Gastrocnemius medialis (tissue), 4 donors: ENCODE data around the gene ZNF366. TPM values are rescaled to one million over a fixed set of nuclear protein-coding genes. Genes with fewer than 3 reads are reported as not detected.

Experiments
- ATAC-seq, 2 donors: fragments of 150-250 bp; one replicate each; pipeline ENCODE4 v1.9.1; 2016
- DNase-seq, 2 donors: peaks; one replicate each; pipeline ENCODE4 v3.0.0-alpha.2; 2019
- H3K27ac ChIP-seq, 4 donors: fragments of 200-600 bp; sonication (generic); 1 replicate in 1 of 4; 2 replicates in 3 of 4; pipeline ENCODE4 v1.5.1; 2016 to 2018; ENCODE audit warnings: mild to moderate bottlenecking in 2 of 4, moderate library complexity in 1 of 4
- H3K27me3 ChIP-seq, 3 donors: fragments of 200-600 bp; sonication (generic) in 2 of 3; 1 replicate in 1 of 3; 2 replicates in 2 of 3; pipeline versions ENCODE4 v1.5.1 to v1.6.0; 2016 to 2019; ENCODE audit warnings: mild to moderate bottlenecking in 1 of 3, moderate library complexity in 1 of 3
- H3K36me3 ChIP-seq, 2 donors: fragments of 200-600 bp; sonication (generic) in 1 of 2; one replicate each; pipeline ENCODE4 v1.5.1; 2017 to 2018
- H3K4me1 ChIP-seq, 2 donors: fragments of 200-600 bp; sonication (generic) in 1 of 2; one replicate each; pipeline ENCODE4 v1.5.1; 2016 to 2017; ENCODE audit warnings: mild to moderate bottlenecking in 2 of 2
- H3K4me3 ChIP-seq, 4 donors: fragments of 200-600 bp; sonication (generic) in 3 of 4; 1 replicate in 1 of 4; 2 replicates in 3 of 4; pipeline ENCODE4 v1.5.1; 2016 to 2019; ENCODE audit warnings: mild to moderate bottlenecking in 2 of 4
- H3K9me3 ChIP-seq, 3 donors: fragments of 200-600 bp; sonication (generic) in 2 of 3; 1 replicate in 1 of 3; 2 replicates in 2 of 3; pipeline ENCODE4 v1.5.1; 2016 to 2019
- POLR2A ChIP-seq, 2 donors: fragments of 450-650 bp; IDR thresholded peaks; one replicate each; pipeline ENCODE4 v1.6.1; 2017; ENCODE audit warnings: antibody characterized with exemption in 2 of 2, mild to moderate bottlenecking in 2 of 2, moderate library complexity in 2 of 2
- in situ Hi-C, 4 donors: fragments of 200-750 bp; cut with MboI; loops; one replicate each; pipeline versions ENCODE4 v1.15.0 to v1.8.0; 2017; ENCODE audit warnings: low sequenced_read_pairs in 4 of 4
- intact Hi-C: fragments of 100-400 bp; cut with DNase I; formaldehyde crosslinking; loops from one replicate; pipeline ENCODE4 v1.15.1; 2023; ENCODE audit warnings: low total_unique reads
- total RNA-seq, 4 donors: library from RNA; depleted of rRNA; stranded (reverse); fragments of >200 nt; gene quantifications; one replicate each; pipeline versions ENCODE4 v1.1.0 to v1.2.3, GENCODE V29; 2016
- TF ChIP-seq, protein P1 (sequence below), 5 experiments: fragments of 450-650 bp in 3 of 5; fragments of 200-600 bp in 2 of 5; sonication (generic) in 2 of 5; IDR thresholded peaks in 4 of 5; conservative IDR thresholded peaks in 1 of 5; 1 replicate in 4 of 5; 2 replicates in 1 of 5; pipeline ENCODE4 v1.5.1; 2016 to 2019; ENCODE audit warnings: antibody characterized with exemption in 5 of 5, mild to moderate bottlenecking in 3 of 5, moderate library complexity in 3 of 5

The ZNF366 gene
- total RNA-seq, 4 donors from 2014 or later: 2.0 to 5.8 (median 3.0) TPM

DNA sequence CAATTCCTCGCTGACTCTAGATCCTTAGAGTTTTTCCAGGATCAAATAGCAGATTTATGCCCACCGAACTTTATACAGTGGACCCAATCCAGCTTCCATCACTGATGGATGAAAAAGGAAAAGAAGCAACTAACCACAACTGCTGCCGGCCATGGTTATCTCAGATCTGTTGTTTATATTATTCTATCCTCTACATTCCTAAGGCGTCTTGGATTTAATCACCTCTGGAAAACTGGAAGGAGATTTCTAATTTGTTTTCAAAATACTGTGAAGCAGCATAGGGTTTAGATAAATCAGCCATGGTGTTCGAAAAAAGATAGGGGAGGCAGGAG is 663 bp upstream of the ZNF366 start:
- peak overlapping the region; percentile 67 to 82 (median 76) for H3K27ac ChIP-seq
- DNase-seq (no peak), ATAC-seq (no peak)
- H3K27me3 ChIP-seq: no peaks in the 10 kb centered on the region
- H3K9me3 ChIP-seq: no peaks in the 10 kb centered on the region
- H3K4me3 ChIP-seq: peak overlapping the region in 1 of 4 donors; percentile 45
- intact Hi-C loops: loop anchor here (5.0 kb wide), 2 partner anchors 116 to 131 kb away; no protein-coding TSS in a partner anchor
- no peaks in the 10 kb centered on the region for H3K36me3 ChIP-seq
- peaks cover 60 to 87% of the 10 kb centered on the region in 2 donors for H3K4me1 ChIP-seq
- in situ Hi-C loops: no loop called here
- TF ChIP-seq, protein P1, sequence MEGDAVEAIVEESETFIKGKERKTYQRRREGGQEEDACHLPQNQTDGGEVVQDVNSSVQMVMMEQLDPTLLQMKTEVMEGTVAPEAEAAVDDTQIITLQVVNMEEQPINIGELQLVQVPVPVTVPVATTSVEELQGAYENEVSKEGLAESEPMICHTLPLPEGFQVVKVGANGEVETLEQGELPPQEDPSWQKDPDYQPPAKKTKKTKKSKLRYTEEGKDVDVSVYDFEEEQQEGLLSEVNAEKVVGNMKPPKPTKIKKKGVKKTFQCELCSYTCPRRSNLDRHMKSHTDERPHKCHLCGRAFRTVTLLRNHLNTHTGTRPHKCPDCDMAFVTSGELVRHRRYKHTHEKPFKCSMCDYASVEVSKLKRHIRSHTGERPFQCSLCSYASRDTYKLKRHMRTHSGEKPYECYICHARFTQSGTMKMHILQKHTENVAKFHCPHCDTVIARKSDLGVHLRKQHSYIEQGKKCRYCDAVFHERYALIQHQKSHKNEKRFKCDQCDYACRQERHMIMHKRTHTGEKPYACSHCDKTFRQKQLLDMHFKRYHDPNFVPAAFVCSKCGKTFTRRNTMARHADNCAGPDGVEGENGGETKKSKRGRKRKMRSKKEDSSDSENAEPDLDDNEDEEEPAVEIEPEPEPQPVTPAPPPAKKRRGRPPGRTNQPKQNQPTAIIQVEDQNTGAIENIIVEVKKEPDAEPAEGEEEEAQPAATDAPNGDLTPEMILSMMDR (IDR thresholded peaks at IDR 0.05 in 4 of 5, conservative IDR thresholded peaks at IDR 0.05 in 1 of 5): no peak
- no peak for TF ChIP-seq POLR2A (IDR thresholded peaks at IDR 0.05)

DNA sequence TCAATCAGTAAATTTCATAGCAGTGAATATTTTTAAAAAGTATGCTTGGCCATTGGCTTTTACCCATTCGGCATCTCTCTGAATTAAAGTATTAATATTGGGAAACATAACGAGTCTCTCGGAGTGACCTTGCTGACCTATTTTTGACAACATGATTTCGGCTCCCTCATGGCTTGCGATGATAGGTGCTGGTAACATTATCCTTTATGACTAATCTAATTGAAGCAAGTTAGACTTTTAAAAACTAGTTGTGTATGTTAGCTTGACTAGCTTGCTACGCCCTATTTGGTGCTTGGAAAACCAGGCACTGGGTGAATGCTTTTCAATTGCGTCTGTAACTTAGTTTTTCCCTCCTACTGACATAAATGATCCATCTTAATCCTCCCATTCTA is 1.1 kb downstream of the ZNF366 start:
- ATAC-seq: peak; percentile 49 to 68
- intact Hi-C loops: loop anchor here (5.0 kb wide), 2 partner anchors 114 to 129 kb away; no protein-coding TSS in a partner anchor

DNA sequence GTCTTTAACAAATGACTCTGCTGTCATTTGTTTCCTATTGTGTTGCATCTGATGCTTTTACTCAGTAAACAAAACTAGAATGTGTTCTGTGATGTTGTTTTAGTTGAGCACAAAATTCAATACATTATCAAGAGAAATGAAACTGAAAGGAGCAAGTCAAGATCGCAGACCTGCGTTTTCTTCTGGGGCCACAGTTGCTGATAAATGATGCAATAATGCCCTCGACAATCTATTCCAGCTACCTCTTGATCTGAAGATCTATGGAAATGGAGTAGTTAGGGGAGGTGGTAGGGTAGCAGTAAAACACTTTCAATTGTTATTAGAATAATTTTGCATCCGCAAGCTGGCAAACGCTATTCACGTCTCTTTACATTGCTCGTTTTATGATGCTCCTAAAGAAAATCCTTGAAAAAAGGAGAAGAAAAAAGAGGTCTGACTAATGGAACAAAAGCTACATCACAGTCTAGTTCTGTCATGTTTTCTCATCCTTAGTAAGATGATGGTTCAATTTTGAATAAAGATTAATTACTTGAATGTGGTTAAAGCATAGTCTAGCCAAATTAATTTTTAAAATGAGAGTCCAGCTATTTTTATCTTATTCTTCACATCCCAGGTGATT is 1.6 kb downstream of the ZNF366 start:
- ATAC-seq (no peak), DNase-seq (no peak)
- in situ Hi-C loops: no loop called here
- Histone ChIP-seq H3K27me3 (no peaks in the 10 kb centered on the region), H3K27ac (peak overlapping the region; percentile 67 to 82 (median 76)), H3K9me3 (no peaks in the 10 kb centered on the region), H3K4me3 (peak overlapping the region; percentile 3 to 45 (median 26)), H3K36me3 (no peaks in the 10 kb centered on the region), H3K4me1 (peaks cover 54 to 82% of the 10 kb centered on the region in 2 donors)
- intact Hi-C loops: loop anchor here (5.0 kb wide), 2 partner anchors 113 to 128 kb away; no protein-coding TSS in a partner anchor
- TF ChIP-seq POLR2A (IDR thresholded peaks at IDR 0.05): no peak
- TF ChIP-seq, protein P1 (IDR thresholded peaks at IDR 0.05 in 4 of 5, conservative IDR thresholded peaks at IDR 0.05 in 1 of 5): no peak

More for the DNA sequence above, 1.1 kb downstream of the ZNF366 start:
- TF ChIP-seq, protein P1 (IDR thresholded peaks at IDR 0.05 in 4 of 5, conservative IDR thresholded peaks at IDR 0.05 in 1 of 5): no peak
- no peak for TF ChIP-seq POLR2A (IDR thresholded peaks at IDR 0.05)
- in situ Hi-C loops: no loop called here
- no peaks in the 10 kb centered on the region for H3K27me3 ChIP-seq
- peaks cover 58 to 86% of the 10 kb centered on the region in 2 donors for H3K4me1 ChIP-seq
- peak; percentile 29 to 33 for DNase-seq
- no peaks in the 10 kb centered on the region for H3K9me3 ChIP-seq
- H3K36me3 ChIP-seq: no peaks in the 10 kb centered on the region
- peak overlapping the region; percentile 67 to 82 (median 76) for H3K27ac ChIP-seq
- H3K4me3 ChIP-seq: peak overlapping the region; percentile 3 to 45 (median 26)

DNA sequence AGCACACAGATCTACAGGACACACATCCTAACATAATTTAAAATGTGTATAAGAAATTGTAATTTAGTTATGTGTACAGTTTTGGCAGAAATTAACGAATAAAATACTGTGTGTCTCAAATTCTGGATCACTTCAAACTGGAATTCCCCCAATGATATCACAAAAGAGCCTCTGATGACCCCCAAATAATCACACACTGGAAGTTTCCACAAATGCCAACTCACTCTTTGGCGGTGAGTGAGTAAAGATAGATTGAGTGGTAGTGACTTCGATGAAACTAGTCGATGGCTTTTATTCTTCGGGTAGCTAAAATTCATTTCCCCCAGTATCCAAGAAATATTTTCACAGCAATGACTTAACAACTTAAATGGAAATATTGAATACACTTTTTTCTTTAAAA is 2.2 kb downstream of the ZNF366 start:
- Histone ChIP-seq H3K4me1 (peaks cover 48 to 81% of the 10 kb centered on the region in 2 donors), H3K27ac (peak overlapping the region; percentile 67 to 82 (median 76)), H3K4me3 (peak overlapping the region; percentile 11 to 45 (median 24))

More for the DNA sequence above, 2.2 kb downstream of the ZNF366 start:
- H3K36me3 ChIP-seq: no peaks in the 10 kb centered on the region
- H3K9me3 ChIP-seq: no peaks in the 10 kb centered on the region
- in situ Hi-C loops: no loop called here
- DNase-seq (no peak), ATAC-seq (no peak)
- no peaks in the 10 kb centered on the region for H3K27me3 ChIP-seq
- intact Hi-C loops: loop anchor here (5.0 kb wide), 2 partner anchors 113 to 128 kb away; no protein-coding TSS in a partner anchor
- peak in 1 of 2 donors; percentile 15 for TF ChIP-seq POLR2A (IDR thresholded peaks at IDR 0.05)
- TF ChIP-seq, protein P1 (IDR thresholded peaks at IDR 0.05 in 4 of 5, conservative IDR thresholded peaks at IDR 0.05 in 1 of 5): no peak
